22Rv1 (cell line): ENCODE results near the gene RBM20.
"Not testable (repeated sequence)": the region's sequence is repeated elsewhere in the genome, so short reads cannot be mapped to it uniquely, and the experiment has no call there.

Experiments used
- H3K27ac ChIP-seq: fragments of 450-650 bp; 2 replicates; pipeline ENCODE4 v1.5.1; 2017
- ZFX ChIP-seq: fragments of 450-650 bp; IDR thresholded peaks from 2 replicates; pipeline ENCODE4 v1.6.1; 2017; ENCODE audit warnings: antibody characterized with exemption, borderline replicate concordance
- TF ChIP-seq, protein P1 (sequence below): fragments of 450-650 bp; IDR thresholded peaks from 2 replicates; pipeline ENCODE4 v1.5.1; 2017; ENCODE audit warnings: mild to moderate bottlenecking

Gene RBM20

GRCh38 chr10:110652475-110653118 lies 8.5 kb downstream of the RBM20 start:
- H3K27ac ChIP-seq: no peak overlapping the region
- no peak for TF ChIP-seq ZFX
- TF ChIP-seq, protein P1, sequence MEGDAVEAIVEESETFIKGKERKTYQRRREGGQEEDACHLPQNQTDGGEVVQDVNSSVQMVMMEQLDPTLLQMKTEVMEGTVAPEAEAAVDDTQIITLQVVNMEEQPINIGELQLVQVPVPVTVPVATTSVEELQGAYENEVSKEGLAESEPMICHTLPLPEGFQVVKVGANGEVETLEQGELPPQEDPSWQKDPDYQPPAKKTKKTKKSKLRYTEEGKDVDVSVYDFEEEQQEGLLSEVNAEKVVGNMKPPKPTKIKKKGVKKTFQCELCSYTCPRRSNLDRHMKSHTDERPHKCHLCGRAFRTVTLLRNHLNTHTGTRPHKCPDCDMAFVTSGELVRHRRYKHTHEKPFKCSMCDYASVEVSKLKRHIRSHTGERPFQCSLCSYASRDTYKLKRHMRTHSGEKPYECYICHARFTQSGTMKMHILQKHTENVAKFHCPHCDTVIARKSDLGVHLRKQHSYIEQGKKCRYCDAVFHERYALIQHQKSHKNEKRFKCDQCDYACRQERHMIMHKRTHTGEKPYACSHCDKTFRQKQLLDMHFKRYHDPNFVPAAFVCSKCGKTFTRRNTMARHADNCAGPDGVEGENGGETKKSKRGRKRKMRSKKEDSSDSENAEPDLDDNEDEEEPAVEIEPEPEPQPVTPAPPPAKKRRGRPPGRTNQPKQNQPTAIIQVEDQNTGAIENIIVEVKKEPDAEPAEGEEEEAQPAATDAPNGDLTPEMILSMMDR: no peak

DNA sequence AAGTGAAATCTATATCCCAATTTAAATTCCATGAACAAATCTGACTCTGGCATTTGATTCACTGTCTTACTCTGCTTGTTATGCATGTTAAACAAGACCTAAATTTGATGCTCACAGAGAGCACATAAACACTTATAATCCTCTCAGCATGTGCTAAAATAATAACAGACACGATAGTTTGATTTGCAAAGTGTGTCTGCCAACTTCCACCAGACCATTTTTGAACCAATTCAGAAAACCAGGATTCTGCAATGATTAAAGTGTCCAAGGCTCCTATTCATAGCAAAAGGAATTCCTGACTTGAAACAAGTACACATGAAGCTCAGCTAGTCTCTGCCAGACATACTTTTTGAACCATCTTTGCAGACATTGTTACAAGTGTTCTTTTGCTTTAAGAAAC lies 11.2 kb downstream of the RBM20 start:
- H3K27ac ChIP-seq: no peak overlapping the region
- no peak for TF ChIP-seq ZFX
- TF ChIP-seq, protein P1: no peak

DNA sequence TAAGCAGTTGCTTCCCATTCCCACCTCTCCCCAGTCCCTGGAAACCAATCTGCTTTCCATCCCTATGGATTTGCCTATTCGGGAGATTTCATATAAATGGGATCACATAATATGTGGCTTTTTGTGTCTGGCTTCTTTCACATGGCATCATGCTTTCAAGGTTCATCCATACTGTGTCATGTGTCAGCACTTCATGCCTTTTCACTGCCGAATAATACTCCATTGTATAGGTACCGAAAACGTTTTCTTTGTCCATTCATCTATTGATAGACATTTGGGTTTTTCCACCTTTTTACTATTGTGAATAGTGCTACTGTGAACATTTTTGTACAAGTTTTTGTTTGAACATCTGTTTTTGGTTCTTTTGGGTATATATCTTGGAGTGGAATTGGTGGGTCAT lies 12.5 kb downstream of the RBM20 start:
- no peak for TF ChIP-seq ZFX
- TF ChIP-seq, protein P1: no peak
- H3K27ac ChIP-seq: no peak overlapping the region

DNA sequence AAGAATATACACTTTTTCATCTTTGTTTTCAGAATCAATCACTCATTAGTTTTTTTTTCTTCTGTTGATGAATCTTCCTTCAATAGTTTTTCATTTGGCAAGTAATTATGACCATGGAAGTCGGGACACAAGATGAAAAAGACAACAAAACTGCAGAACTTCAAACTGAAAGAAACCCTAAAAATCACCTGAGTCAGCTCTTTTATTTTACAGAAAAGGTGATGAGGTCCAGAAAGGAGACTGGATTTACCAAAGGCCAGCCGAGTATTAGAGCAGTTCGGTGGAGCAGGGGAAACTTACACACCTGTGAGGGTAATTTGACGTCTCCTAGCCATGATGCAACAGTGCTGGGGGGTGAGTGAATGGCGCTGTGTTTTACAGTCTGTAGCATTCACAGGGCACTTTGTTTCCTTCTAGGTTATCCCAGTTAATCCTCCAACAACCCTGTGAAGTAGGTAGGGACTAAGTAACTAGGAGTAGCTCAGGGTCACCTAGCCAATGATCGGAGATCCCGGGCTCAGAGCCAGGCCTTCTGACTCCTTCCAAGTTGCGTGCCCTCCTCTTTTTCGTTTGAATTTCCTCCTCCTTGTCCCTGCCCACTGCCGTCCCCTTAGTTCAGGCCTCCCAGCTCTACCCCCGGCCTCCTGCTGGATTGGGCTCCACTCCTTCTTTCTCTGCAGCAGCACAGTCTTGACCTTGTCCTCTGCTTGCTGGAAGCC lies 14.0 kb downstream of the RBM20 start:
- TF ChIP-seq, protein P1: no peak
- no peak for TF ChIP-seq ZFX
- H3K27ac ChIP-seq: no peak overlapping the region

GRCh38 chr10:110659558-110659957 lies 15.4 kb downstream of the RBM20 start:
- TF ChIP-seq, protein P1: no peak
- no peak for TF ChIP-seq ZFX
- H3K27ac ChIP-seq: no peak overlapping the region

GRCh38 chr10:110660289-110660688 lies 16.2 kb downstream of the RBM20 start:
- H3K27ac ChIP-seq: not testable (repeated sequence)

- no peak overlapping the region for H3K27ac ChIP-seq
- TF ChIP-seq ZFX: no peak
- TF ChIP-seq, protein P1: no peak
Observed at GRCh38 chr10:110661292-110661691, 17.2 kb downstream of the RBM20 start.
